ENCODE measurements around the gene CHIC2.

- TF ChIP-seq POLR2AphosphoS5 (IDR thresholded peaks at IDR 0.05; ENCODE audit: low read depth, low read length) (no peak), TAF1 (IDR thresholded peaks at IDR 0.05; ENCODE audit: borderline replicate concordance, low read depth, low read length) (no peak)
Measured at GRCh38 chr4:53960843-53961242, 103.6 kb downstream of the CHIC2 start.

Measured in GM12892 (cell line).